RPMI7951 (cell line): ENCODE results near the gene ARHGEF6. TPM values are rescaled to one million over a fixed set of nuclear protein-coding genes. Genes with fewer than 3 reads are reported as not detected.

ENCODE experiments used
- DNase-seq: peaks from one replicate; pipeline ENCODE4 v3.0.0-alpha.2; 2012; ENCODE audit warnings: low read depth
- total RNA-seq: library from RNA; depleted of rRNA; stranded (reverse); fragments of >200 nt; shearing (Covaris generic); gene quantifications from 2 replicates; pipeline ENCODE4 v1.2.3, GENCODE V29; 2014

Gene ARHGEF6
- total RNA-seq, 1 experiment from 2014 or later, result 3.7 TPM

DNA sequence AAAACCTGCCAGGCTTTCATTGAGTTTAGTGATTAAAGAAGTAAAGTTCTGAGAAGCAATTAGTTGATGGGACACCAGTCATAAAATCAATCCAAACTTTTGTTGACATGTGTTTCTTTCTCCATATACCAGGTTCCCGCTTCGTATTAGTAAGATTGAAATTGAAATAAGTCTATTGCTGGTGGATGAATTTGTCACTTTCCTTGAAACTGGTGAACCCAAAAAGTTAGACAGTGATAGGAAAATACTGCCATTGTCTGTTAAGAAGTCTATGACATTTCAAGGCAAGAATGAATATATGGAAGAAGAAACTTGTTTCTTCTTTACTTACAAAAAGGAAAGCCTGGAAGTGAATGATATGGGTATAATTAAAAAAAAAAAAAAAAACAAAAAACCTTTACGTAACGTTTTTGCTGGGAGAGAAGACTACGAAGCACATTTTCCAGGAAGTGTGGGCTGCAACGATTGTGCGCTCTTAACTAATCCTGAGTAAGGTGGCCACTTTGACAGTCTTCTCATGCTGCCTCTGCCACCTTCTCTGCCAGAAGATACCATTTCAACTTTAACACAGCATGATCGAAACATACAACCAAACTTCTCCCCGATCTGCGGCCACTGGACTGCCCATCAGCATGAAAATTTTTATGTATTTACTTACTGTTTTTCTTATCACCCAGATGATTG lies 132.9 kb downstream of the ARHGEF6 start, which contains the start of gene CD40LG:
TSS of gene CD40LG (plus strand) at position 482 of the 684 bp plus-strand sequence. CDS start at position 573, 91 bp downstream.
- DNase-seq, result no peak

DNA sequence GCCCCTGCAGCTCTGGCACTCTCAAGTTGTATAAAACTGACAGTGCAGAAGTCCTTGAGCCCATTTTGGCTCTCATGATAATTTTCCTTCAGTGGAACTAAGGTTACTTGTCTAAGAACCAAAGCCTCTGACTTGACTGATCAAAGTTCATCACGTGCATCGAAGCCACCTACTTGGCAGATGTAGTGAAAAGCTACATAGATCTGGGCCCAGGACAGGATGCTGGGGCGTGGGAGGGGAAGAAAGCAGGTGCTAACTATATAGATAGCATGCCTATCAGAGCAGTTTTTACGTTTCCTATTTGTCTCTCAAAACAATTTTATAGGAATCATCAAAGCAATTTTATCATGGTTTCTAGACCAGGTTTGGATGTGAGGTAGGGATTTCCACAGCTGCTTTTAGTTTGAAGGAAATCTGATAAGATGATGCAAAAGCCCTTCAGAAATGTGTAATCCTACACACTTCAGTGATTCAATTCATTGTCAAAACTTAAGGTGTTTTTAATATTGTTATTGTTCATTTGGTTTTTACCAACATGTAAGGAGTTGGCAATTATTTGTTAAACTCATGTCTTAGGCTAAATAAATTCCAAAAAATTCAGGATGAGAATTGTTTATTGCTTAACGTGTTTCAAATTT lies 134.0 kb downstream of the ARHGEF6 start:
- DNase-seq, result no peak

DNA sequence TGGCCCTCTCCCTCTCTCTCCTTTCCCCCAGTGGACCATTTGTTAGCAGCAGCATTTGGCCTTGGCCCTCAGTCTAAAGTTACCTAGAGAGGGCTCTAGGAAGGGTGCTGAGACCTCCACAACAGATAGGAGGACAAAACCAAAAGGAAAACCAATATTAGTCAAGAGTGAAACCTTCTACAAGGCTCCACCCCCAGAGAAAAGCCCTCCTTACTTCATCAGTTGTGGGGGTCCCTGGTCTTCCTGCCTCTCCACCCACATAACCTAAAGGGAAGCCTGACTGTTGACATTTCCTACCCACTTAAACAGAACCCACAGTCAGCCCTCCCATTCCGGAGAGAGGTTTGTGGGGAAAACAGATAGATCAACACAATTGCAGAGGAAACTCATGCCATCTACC lies 137.5 kb downstream of the ARHGEF6 start:
- no peak for DNase-seq

DNA sequence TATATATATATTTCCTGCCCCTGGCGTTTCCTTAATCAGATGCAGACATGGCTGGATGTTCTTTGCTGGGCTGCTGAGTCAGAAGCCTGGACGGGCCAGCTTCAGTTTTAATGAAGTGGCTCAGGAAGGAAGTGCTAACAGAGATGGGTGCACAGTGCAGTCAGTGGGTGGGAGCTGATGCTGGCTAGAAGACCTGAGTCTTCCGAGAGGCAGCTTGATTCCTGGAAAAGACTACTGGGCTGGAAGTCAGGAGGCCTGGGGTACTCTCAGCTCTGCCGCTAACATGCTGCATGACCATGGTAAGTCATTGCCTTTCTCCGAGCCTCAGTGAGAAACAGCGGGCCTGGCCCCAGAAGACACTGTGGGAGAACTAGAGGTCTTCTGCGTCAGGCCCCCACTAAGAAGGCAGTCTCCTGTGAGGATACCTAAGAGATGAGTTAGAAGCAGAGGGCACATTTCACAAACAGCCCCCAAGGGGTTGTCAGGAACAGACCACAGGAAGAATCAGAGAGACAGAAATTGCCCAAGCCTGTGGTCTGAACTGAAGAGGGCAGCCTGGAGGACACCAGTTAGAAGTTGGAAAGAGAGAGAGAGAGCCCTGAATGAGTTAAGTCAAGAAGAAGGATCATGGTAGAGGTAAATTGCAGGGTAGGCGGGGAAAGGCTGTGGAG lies 141.1 kb downstream of the ARHGEF6 start:
- DNase-seq, result no peak

DNA sequence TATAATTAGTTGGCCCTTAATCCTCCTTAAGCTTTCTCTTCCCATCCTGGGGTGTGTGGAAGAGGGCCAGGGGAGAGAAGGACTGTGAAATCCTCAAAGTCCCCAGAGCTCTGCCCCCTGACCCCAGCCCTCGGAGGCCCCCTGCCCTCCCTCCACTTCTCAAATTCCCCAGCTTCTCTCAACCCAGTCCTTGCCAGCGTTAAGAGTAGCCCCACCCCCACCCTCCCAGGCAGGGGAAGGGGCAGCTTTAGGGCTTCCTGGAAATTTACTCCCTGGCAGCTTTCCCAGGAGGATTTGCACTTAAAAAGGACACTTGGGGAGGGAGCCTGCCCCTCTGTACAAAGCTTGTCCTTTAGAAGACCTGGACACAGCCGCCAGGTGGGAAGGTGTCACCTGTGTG lies 144.6 kb downstream of the ARHGEF6 start:
- DNase-seq, result no peak

DNA sequence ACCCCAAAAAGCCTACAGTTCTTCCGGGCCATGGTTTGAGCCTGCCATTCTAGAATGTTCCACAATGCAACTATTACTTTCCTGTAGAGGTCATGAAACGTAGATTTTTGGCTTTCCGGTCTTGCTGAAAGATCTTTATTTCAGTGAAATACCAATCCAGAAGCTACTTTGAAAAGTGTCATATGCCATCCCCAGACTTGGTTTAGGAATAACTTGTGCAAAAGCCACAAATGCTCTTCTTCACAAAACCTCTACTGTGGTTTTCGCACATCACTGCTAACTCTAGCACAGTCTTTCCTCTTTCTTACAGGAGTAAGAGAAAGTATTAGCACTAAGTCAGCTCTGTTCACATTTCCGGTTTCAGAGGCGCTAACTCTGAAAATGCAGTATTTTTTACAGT lies 145.5 kb downstream of the ARHGEF6 start:
- no peak for DNase-seq

DNA sequence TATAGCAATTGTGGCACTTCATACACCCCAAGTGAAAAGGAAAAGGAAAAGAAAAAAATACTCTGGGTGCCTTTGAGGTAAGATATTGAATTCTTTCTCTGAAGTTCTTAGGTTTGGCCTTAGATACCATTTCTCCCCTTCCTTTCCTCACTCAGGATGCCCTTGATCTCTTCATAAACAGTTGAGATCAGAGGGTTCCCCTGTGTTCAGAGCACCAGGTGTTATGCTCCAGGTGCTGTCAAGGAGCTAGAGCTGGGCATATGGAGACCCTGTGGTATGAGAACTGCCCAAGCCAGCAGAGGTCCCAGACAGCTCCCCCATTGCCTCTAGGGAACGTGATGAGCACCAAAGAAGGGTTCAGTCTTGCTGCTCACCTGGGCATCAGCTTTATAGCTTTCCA lies 149.9 kb downstream of the ARHGEF6 start:
- DNase-seq, result no peak

DNA sequence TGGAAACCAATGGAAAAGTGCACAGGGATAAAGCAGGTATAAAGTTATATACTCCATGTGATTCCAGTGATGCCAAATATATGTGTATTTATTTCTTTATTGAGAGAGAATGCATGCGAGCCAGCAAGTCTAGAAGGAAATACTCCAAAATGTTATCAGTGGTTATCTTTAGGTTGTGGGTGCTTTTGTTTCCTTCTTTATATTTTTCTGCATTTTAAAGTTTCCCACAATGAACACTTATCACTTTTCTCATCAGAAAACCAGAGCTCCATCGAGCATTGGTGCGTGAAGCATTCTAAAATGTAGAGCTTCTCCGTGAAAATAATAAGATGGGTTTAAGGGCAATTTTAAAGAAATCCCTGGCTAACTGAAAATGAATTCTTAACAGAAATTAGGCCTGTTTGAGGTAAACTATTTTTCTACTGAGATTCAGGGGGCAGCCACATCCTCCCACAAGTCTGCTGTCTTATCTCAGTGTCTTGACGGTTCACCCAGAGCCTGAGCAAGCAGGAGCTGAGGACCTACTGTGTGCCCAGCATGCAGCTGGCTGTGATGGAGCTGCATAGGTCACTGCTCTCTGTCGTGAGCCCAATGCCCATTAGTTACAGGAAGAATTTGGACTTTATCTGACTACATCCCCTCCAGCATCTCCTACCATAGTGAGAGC lies 151.5 kb downstream of the ARHGEF6 start:
- no peak for DNase-seq

DNA sequence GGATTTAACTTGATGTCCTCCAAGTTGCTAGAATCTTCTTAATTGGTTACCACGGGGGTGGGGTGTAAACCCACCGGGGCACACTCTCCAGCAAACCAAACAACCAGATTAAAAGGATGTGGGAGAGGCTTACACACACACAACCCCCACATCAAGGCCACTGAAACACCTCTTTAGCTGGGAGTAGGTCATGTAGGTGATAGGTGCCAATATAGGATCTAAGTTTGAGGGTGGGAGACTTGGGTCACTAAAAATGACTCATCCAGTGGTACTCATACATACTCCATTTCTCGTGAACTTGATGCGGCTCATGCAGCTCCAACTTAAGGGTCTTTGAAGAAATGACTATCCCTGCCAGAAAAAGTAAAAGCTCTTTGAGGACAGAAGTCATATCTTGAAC lies 153.3 kb downstream of the ARHGEF6 start:
- no peak for DNase-seq

DNA sequence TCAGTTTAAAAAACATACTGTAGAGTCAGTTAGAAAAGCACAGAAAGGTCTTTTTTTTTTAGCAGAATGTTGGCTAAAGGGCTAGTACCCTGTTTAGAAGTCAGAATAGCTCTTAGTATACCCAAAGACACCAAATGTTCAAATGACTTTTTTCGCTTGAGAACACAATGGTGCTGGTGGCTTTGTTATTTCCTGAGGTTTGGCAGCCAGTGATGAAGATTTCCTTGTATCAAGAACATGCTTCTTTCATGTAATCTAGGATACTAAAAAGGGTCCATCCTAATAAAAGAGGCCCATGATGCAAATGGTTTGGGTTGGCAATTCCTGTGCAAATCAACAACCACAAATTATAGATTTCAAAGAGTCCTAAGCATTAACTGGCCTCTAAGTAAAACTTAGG lies 153.8 kb downstream of the ARHGEF6 start:
- DNase-seq, result no peak

DNA sequence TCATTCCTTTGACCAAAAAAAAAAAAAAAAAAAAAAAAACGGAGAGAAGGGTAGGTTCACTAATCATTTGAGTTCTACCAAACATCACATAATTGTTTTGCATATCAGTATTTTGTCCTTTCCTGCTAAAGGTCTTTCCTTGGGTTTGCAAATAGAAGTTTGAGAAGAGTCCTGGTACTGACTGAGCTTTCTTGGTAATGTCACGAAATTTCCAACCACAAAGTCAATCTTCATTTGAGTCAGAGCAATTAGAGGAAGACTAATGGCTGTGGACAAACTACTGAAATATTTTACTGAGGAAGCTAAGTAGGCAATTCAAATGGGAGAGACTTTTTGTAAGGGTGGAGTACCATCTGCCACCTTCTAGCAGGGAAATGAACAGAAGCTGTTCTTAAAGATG lies 154.5 kb downstream of the ARHGEF6 start:
- DNase-seq, result peak; percentile 6

DNA sequence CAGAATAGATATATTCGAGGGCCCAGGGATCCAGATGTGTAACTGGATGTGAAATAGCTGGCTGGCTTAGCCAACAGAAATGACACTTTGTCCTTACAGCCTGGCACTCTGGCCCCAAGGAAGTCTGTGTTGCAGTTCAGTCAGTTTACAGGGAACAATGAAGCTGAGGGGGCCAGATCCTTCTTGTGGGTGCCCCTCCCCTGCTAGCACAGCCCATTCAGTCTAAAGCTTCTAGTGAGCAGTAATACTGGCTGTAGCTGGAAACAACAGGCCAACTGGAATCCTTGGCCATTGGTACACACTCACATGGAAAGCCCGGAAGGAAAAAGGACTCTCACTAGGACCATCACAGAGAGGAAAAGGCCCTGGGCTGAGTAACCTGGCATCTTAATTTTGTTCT lies 155.5 kb downstream of the ARHGEF6 start:
- no peak for DNase-seq

DNA sequence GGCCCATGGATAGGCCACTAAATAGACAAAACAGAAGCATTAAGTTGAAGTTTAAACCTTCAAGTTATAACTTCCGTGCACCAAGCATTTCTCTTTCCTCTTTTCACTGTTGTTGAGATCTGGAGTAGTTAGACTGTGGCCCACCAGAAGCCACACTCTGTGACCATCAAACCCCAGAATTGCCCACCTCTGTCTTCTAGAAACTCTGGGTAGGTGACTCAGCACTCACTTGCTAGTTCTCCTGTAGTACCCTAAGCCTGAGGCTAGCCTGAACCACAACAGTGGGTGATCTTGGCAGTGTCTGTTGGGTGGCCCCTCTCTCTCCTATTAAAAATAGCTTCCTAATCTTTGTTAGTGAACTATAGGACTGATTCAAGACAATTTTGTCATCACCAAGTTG lies 157.3 kb downstream of the ARHGEF6 start:
- no peak for DNase-seq

DNA sequence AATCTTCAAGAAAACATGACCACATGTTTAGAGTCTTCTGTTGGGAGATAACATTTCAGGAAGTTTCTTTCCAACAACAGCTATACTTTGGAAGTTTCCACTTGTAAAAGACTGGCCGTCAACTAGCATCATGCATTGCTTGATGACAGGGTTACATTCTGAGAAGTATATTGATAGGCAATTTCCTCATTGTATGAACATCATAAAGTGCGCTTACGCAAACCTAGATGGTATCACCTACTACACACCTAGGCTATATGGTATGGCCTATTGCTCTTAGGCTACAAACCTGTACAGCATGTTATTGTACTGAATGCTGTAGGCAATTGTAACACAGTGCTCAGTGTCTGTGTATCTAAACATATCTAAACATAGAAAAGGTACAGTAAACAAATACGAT lies 158.2 kb downstream of the ARHGEF6 start:
- DNase-seq, result no peak

DNA sequence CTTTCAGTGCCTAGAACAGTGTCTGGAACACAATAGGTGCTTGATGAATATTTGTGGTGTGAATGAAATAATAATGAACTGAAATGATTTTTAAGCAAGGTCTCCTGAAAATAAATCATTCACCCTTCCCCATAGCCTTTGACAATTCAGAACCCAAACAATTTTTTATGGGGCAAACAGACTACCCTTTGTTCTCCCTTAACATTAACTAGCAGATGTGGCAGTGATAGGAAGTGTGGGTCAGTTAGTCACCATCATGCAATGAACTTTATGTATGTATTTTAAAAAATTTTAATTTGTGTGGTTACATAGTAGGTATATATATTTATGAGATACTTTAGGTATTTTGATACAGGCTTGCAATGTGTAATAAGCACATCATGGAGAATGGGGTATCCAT lies 160.0 kb downstream of the ARHGEF6 start:
- DNase-seq, result no peak

DNA sequence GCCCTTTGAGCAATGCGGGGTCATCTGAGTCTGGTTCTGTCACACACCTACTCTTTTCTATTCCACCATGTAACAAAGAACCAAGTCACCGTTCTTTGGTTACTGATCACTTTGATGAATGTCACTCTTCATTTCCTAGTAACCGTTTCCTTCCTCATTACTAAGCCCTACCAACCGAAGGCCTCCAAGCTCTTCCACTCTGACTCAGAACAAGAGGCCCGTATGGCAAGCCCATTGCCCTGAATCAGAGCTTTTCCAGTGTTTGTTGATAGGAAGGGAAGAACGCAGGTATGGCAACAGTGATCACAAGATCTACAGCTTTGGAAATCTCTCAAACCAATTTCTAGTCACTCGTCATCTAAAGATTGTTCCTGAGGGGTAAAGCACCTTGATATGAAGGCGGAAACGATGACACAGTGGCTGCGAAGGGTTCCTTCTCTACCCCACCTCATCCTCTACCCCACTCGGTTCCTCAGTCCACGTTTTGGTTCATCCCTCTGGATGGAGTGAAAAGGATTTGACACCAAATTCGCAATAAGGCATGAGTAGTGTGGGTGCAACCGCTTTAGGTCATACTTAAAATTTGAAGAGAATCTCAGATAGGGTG lies 160.7 kb downstream of the ARHGEF6 start:
- no peak for DNase-seq

DNA sequence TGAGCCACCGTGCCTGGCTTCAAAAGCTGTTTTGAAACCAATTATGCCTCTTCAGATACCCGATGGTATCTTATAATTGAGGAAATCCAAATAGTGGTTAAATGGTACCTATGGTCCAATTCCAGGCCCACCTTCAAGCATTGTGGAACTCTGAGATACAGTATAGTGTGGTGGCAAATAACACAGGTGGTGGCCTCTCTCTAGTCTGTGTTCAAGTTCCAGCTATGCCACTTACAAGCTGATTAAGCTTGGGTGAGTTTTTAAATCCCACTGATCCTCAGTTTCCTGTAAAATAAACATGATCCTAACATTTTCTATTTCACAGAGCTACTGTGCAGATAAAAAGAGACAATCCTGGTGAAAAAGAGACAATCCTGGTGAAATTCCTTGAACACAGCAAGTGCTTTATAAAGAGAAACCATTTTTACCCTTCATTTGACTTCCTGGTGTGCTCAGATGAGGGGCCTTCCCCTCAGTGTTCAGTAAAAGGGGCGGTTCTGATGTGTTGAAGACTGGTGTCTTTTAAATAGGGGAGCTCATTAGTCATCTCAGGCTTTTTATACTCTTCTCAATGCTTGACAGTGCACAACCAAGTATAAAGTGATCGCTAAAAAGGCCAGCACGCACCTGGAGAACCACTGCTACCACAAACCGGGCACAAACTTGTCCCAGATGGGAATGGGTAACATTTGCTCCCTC lies 163.6 kb downstream of the ARHGEF6 start:
- no peak for DNase-seq
